K562 (cell line): ENCODE data around the gene PLEKHA8.

Experiments
- GABPA ChIP-seq: fragments of 200-800 bp; sonication (Bioruptor generic); conservative IDR thresholded peaks from 2 replicates; pipeline ENCODE4 v1.6.1; 2016; ENCODE audit warnings: low read depth, missing genetic modification characterization, missing compliant biosample characterization
- HNRNPLL ChIP-seq: fragments of 200-400 bp; formaldehyde crosslinking; IDR thresholded peaks from 2 replicates; pipeline ENCODE4 v1.6.1; 2017; ENCODE audit warnings: low read length, low read depth, mild to moderate bottlenecking; ENCODE audit not compliant: poor library complexity, severe bottlenecking
- JUNB ChIP-seq: fragments of 450-650 bp; formaldehyde crosslinking; conservative IDR thresholded peaks from 2 replicates; pipeline ENCODE4 v1.4.0; 2020; ENCODE audit warnings: mild to moderate bottlenecking
- PHF8 ChIP-seq: fragments of 200-600 bp; sonication (generic); IDR thresholded peaks from 2 replicates; pipeline ENCODE4 v1.6.1; 2012; ENCODE audit warnings: mixed run types, mild to moderate bottlenecking, inconsistent platforms, low read length, moderate library complexity, borderline replicate concordance
- POLR2G ChIP-seq: fragments of 200-400 bp; formaldehyde crosslinking; IDR thresholded peaks from 2 replicates; pipeline ENCODE4 v1.6.1; 2017; ENCODE audit warnings: low read depth, mild to moderate bottlenecking, antibody characterized with exemption, low read length, moderate library complexity
- SPI1 ChIP-seq: IDR thresholded peaks from 2 replicates; pipeline ENCODE4 v1.6.1; 2011; ENCODE audit warnings: low read depth, low read length, control low read depth, borderline replicate concordance
- ZKSCAN1 ChIP-seq: fragments of 150-350 bp; IDR thresholded peaks from 2 replicates; pipeline ENCODE4 v1.6.1; 2016; ENCODE audit warnings: low read depth, low read length
- ZNF124 ChIP-seq: sonication (generic); formaldehyde crosslinking; IDR thresholded peaks from 2 replicates; pipeline ENCODE4 v1.8.1; 2022; ENCODE audit warnings: missing genetic modification reagents
- ZNF239 ChIP-seq: fragments of 250-450 bp; sonication (Bioruptor Pico); IDR thresholded peaks from 2 replicates; pipeline ENCODE4 v1.4.0; 2020; ENCODE audit warnings: mild to moderate bottlenecking
- TF ChIP-seq, protein P1 (sequence below), 3 experiments: IDR thresholded peaks in 2 of 3; conservative IDR thresholded peaks in 1 of 3; 2 replicates each; pipeline ENCODE4 v1.5.1; 2011 to 2012; ENCODE audit warnings: low read length in 3 of 3, mild to moderate bottlenecking in 3 of 3, control low read depth in 2 of 3, improper control_type of control experiment in 1 of 3, inconsistent platforms in 1 of 3, low read depth in 1 of 3, mixed read lengths in 1 of 3, moderate library complexity in 1 of 3; ENCODE audit not compliant: insufficient read depth in 2 of 3
- TF ChIP-seq, protein P2 (sequence below): sonication (generic); formaldehyde crosslinking; IDR thresholded peaks from 2 replicates; pipeline ENCODE4 v1.8.0; 2023; ENCODE audit warnings: mild to moderate bottlenecking, missing genetic modification reagents
- TF ChIP-seq, protein P3 (sequence below): sonication (generic); formaldehyde crosslinking; IDR thresholded peaks from 2 replicates; pipeline ENCODE4 v1.8.1; 2023; ENCODE audit warnings: mild to moderate bottlenecking, missing genetic modification reagents
- TF ChIP-seq, protein P4 (sequence below), 2 experiments: fragments of 450-650 bp; formaldehyde crosslinking in 1 of 2; IDR thresholded peaks; 2 replicates each; pipeline versions ENCODE4 v1.4.0 to v1.6.1; 2014 to 2020; ENCODE audit warnings: mild to moderate bottlenecking in 2 of 2, borderline replicate concordance in 1 of 2, low read depth in 1 of 2

DNA sequence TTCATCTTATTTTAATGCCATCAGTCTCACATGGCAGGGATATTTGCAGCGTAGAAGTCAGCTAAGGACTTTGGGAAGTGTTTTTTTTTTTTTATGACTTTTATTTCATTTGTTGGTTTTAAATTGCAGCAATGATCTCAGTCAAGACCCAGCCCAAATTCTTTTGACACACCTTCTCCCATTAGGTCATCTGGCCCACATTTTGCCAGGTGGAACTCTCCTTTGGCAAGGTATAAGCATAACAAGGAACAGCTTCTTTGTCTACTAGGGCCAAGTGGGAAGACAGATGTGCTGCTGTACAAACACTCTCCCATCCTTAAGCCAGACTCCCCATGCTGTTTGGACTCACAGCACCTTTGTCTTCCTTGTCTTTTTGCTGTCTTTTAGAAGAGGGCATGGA lies 41.8 kb downstream of the PLEKHA8 start:
- TF ChIP-seq, protein P1, sequence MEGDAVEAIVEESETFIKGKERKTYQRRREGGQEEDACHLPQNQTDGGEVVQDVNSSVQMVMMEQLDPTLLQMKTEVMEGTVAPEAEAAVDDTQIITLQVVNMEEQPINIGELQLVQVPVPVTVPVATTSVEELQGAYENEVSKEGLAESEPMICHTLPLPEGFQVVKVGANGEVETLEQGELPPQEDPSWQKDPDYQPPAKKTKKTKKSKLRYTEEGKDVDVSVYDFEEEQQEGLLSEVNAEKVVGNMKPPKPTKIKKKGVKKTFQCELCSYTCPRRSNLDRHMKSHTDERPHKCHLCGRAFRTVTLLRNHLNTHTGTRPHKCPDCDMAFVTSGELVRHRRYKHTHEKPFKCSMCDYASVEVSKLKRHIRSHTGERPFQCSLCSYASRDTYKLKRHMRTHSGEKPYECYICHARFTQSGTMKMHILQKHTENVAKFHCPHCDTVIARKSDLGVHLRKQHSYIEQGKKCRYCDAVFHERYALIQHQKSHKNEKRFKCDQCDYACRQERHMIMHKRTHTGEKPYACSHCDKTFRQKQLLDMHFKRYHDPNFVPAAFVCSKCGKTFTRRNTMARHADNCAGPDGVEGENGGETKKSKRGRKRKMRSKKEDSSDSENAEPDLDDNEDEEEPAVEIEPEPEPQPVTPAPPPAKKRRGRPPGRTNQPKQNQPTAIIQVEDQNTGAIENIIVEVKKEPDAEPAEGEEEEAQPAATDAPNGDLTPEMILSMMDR (IDR thresholded peaks at IDR 0.05 in 2 of 3, conservative IDR thresholded peaks at IDR 0.05 in 1 of 3; ENCODE audit: insufficient read depth in 2 of 3, low read depth in 1 of 3, low read length in 3 of 3), result no peak
- no peak for TF ChIP-seq ZNF124
- TF ChIP-seq POLR2G, result no peak
- no peak for TF ChIP-seq PHF8
- no peak for TF ChIP-seq ZNF239 (CRISPR knock-in tag)
- no peak for TF ChIP-seq ZKSCAN1
- no peak for TF ChIP-seq JUNB (CRISPR knock-in tag)
- TF ChIP-seq, protein P2, sequence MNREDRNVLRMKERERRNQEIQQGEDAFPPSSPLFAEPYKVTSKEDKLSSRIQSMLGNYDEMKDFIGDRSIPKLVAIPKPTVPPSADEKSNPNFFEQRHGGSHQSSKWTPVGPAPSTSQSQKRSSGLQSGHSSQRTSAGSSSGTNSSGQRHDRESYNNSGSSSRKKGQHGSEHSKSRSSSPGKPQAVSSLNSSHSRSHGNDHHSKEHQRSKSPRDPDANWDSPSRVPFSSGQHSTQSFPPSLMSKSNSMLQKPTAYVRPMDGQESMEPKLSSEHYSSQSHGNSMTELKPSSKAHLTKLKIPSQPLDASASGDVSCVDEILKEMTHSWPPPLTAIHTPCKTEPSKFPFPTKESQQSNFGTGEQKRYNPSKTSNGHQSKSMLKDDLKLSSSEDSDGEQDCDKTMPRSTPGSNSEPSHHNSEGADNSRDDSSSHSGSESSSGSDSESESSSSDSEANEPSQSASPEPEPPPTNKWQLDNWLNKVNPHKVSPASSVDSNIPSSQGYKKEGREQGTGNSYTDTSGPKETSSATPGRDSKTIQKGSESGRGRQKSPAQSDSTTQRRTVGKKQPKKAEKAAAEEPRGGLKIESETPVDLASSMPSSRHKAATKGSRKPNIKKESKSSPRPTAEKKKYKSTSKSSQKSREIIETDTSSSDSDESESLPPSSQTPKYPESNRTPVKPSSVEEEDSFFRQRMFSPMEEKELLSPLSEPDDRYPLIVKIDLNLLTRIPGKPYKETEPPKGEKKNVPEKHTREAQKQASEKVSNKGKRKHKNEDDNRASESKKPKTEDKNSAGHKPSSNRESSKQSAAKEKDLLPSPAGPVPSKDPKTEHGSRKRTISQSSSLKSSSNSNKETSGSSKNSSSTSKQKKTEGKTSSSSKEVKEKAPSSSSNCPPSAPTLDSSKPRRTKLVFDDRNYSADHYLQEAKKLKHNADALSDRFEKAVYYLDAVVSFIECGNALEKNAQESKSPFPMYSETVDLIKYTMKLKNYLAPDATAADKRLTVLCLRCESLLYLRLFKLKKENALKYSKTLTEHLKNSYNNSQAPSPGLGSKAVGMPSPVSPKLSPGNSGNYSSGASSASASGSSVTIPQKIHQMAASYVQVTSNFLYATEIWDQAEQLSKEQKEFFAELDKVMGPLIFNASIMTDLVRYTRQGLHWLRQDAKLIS (CRISPR knock-in tag), result no peak
- TF ChIP-seq, protein P3, sequence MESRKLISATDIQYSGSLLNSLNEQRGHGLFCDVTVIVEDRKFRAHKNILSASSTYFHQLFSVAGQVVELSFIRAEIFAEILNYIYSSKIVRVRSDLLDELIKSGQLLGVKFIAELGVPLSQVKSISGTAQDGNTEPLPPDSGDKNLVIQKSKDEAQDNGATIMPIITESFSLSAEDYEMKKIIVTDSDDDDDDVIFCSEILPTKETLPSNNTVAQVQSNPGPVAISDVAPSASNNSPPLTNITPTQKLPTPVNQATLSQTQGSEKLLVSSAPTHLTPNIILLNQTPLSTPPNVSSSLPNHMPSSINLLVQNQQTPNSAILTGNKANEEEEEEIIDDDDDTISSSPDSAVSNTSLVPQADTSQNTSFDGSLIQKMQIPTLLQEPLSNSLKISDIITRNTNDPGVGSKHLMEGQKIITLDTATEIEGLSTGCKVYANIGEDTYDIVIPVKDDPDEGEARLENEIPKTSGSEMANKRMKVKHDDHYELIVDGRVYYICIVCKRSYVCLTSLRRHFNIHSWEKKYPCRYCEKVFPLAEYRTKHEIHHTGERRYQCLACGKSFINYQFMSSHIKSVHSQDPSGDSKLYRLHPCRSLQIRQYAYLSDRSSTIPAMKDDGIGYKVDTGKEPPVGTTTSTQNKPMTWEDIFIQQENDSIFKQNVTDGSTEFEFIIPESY (CRISPR knock-in tag), result no peak
- no peak for TF ChIP-seq HNRNPLL
- TF ChIP-seq, protein P4, sequence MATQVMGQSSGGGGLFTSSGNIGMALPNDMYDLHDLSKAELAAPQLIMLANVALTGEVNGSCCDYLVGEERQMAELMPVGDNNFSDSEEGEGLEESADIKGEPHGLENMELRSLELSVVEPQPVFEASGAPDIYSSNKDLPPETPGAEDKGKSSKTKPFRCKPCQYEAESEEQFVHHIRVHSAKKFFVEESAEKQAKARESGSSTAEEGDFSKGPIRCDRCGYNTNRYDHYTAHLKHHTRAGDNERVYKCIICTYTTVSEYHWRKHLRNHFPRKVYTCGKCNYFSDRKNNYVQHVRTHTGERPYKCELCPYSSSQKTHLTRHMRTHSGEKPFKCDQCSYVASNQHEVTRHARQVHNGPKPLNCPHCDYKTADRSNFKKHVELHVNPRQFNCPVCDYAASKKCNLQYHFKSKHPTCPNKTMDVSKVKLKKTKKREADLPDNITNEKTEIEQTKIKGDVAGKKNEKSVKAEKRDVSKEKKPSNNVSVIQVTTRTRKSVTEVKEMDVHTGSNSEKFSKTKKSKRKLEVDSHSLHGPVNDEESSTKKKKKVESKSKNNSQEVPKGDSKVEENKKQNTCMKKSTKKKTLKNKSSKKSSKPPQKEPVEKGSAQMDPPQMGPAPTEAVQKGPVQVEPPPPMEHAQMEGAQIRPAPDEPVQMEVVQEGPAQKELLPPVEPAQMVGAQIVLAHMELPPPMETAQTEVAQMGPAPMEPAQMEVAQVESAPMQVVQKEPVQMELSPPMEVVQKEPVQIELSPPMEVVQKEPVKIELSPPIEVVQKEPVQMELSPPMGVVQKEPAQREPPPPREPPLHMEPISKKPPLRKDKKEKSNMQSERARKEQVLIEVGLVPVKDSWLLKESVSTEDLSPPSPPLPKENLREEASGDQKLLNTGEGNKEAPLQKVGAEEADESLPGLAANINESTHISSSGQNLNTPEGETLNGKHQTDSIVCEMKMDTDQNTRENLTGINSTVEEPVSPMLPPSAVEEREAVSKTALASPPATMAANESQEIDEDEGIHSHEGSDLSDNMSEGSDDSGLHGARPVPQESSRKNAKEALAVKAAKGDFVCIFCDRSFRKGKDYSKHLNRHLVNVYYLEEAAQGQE (IDR thresholded peaks at IDR 0.05; ENCODE audit: borderline replicate concordance), result no peak
- TF ChIP-seq, protein P4 (CRISPR knock-in tag; IDR thresholded peaks at IDR 0.05; ENCODE audit: low read depth), result no peak
- no peak for TF ChIP-seq GABPA (tag)
- TF ChIP-seq SPI1, result no peak
